ENCODE measurements around the gene PCDHA1. TPM values are rescaled to one million over a fixed set of nuclear protein-coding genes. Genes with fewer than 3 reads are reported as not detected.

The PCDHA1 gene
- total RNA-seq, 1 donor from 2014 or later, result not detected

Other genes with a start within 250 kb of the PCDHA1 start
- 11.7 TPM for gene EIF4EBP3, start 238.5 kb upstream of the PCDHA1 start, total RNA-seq
- 29.4 TPM for gene SRA1, start 228.7 kb upstream of the PCDHA1 start, total RNA-seq
- gene APBB3, start 221.5 kb upstream of the PCDHA1 start, total RNA-seq, result 10.6 TPM
- gene SLC35A4, start 221.3 kb upstream of the PCDHA1 start, total RNA-seq, result 76.4 TPM
- 46.1 TPM for gene CD14, start 153.0 kb upstream of the PCDHA1 start, total RNA-seq
- 4.2 TPM for gene TMCO6, start 146.7 kb upstream of the PCDHA1 start, total RNA-seq
- 146 TPM for gene NDUFA2, start 138.5 kb upstream of the PCDHA1 start, total RNA-seq
- 66.4 TPM for gene IK, start 138.3 kb upstream of the PCDHA1 start, total RNA-seq
- 11.2 TPM for gene WDR55, start 121.2 kb upstream of the PCDHA1 start, total RNA-seq
- gene DND1, start 112.6 kb upstream of the PCDHA1 start, total RNA-seq, result 0.24 TPM
- gene HARS1, start 94.8 kb upstream of the PCDHA1 start, total RNA-seq, result 35.9 TPM
- gene HARS2, start 94.7 kb upstream of the PCDHA1 start, total RNA-seq, result 24.4 TPM
- 35.1 TPM for gene ZMAT2, start 85.7 kb upstream of the PCDHA1 start, total RNA-seq
- not detected for gene PCDHA2, start 8.7 kb downstream of the PCDHA1 start, total RNA-seq
- gene PCDHA3, start 14.9 kb downstream of the PCDHA1 start, total RNA-seq, result 0.14 TPM
- gene PCDHA4, start 20.9 kb downstream of the PCDHA1 start, total RNA-seq, result 0.08 TPM
- gene PCDHA5, start 35.5 kb downstream of the PCDHA1 start, total RNA-seq, result 0.05 TPM
- gene PCDHA6, start 41.8 kb downstream of the PCDHA1 start, total RNA-seq, result not detected
- not detected for gene PCDHA7, start 48.1 kb downstream of the PCDHA1 start, total RNA-seq
- not detected for gene PCDHA8, start 55.0 kb downstream of the PCDHA1 start, total RNA-seq
- not detected for gene PCDHA9, start 62.2 kb downstream of the PCDHA1 start, total RNA-seq
- 0.11 TPM for gene PCDHA10, start 69.8 kb downstream of the PCDHA1 start, total RNA-seq
- gene PCDHA11, start 82.8 kb downstream of the PCDHA1 start, total RNA-seq, result not detected
- not detected for gene PCDHA12, start 89.2 kb downstream of the PCDHA1 start, total RNA-seq
- not detected for gene PCDHA13, start 96.0 kb downstream of the PCDHA1 start, total RNA-seq
- 0.11 TPM for gene PCDHAC1, start 140.2 kb downstream of the PCDHA1 start, total RNA-seq
- gene PCDHAC2, start 180.3 kb downstream of the PCDHA1 start, total RNA-seq, result 0.30 TPM

Measured in Right ventricle myocardium inferior (tissue), 1 donor.